Naive B cell (primary cell): ENCODE results near the gene BORCS6. TPM values are rescaled to one million over a fixed set of nuclear protein-coding genes. Genes with fewer than 3 reads are reported as not detected.
"Not testable (repeated sequence)": the region's sequence is repeated elsewhere in the genome, so short reads cannot be mapped to it uniquely, and the experiment has no call there.

Experiments
- ATAC-seq, 2 donors: fragments of 150-1000 bp; cut with Tn5 transposase; 2 replicates each; pipeline ENCODE4 v1.10.0; 2021; ENCODE audit warnings: low read depth in 2 of 2, mild to moderate bottlenecking in 2 of 2, moderate library complexity in 2 of 2
- DNase-seq: peaks from one replicate; pipeline ENCODE4 v3.0.0; 2022
- H3K27ac Mint-ChIP-seq, 6 donors: one replicate each; pipeline ENCODE4 v1.8.0; 2020 to 2022; ENCODE audit warnings: mild to moderate bottlenecking in 6 of 6, mixed read lengths in 6 of 6, moderate library complexity in 5 of 6, inconsistent platforms in 2 of 6
- H3K27me3 Mint-ChIP-seq, 3 donors: one replicate each; pipeline ENCODE4 v1.8.0; 2021 to 2022; ENCODE audit warnings: mixed read lengths in 3 of 3, mild to moderate bottlenecking in 1 of 3
- H3K36me3 Mint-ChIP-seq, 2 donors: one replicate each; pipeline ENCODE4 v1.8.0; 2020 to 2022; ENCODE audit warnings: mixed read lengths in 2 of 2, inconsistent platforms in 1 of 2, mild to moderate bottlenecking in 1 of 2
- H3K4me1 Mint-ChIP-seq, 3 donors: one replicate each; pipeline ENCODE4 v1.8.0; 2020 to 2022; ENCODE audit warnings: mixed read lengths in 3 of 3, inconsistent platforms in 1 of 3, mild to moderate bottlenecking in 1 of 3, moderate library complexity in 1 of 3
- H3K4me3 Mint-ChIP-seq, 8 donors: one replicate each; pipeline ENCODE4 v1.8.0; 2020 to 2022; ENCODE audit warnings: mild to moderate bottlenecking in 8 of 8, mixed read lengths in 8 of 8, moderate library complexity in 8 of 8, inconsistent platforms in 2 of 8
- H3K9me3 Mint-ChIP-seq, 7 donors: one replicate each; pipeline ENCODE4 v1.8.0; 2020 to 2022; ENCODE audit warnings: mixed read lengths in 7 of 7, mild to moderate bottlenecking in 5 of 7, inconsistent platforms in 2 of 7, moderate library complexity in 1 of 7
- polyA plus RNA-seq, 6 donors: library from polyadenylated mRNA; unstranded; fragments of 300-500 nt; fragmentation: Illumina TruSeq; gene quantifications; one replicate each; pipeline ENCODE4 v1.2.3, GENCODE V29; 2021; ENCODE audit warnings: low read depth in 6 of 6

Gene BORCS6
- polyA plus RNA-seq, 6 donors from 2014 or later: 14.8 to 24.2 (median 20.4) TPM

- Mint-ChIP-seq H3K36me3 (no peaks in the 10 kb centered on the region), H3K4me1 (peaks cover 44 to 52% (median 48%) of the 10 kb centered on the region in 3 donors), H3K27ac (peak within 1 kb of the TSS; percentile 91 to 100 (median 96)), H3K9me3 (no peaks in the 10 kb centered on the region), H3K27me3 (no peaks in the 10 kb centered on the region), H3K4me3 (peak within 1 kb of the TSS; percentile 80 to 97 (median 94))
- peak; percentile 84 for DNase-seq
- ATAC-seq: peak; percentile 48 to 49
Measured at GRCh38 chr17:8176197-8176940, 13.6 kb downstream of the BORCS6 start, which contains the start of gene TMEM107. TSS of gene TMEM107 (minus strand) at chr17:8176380. CDS start at chr17:8176286, 94 bp downstream.

DNA sequence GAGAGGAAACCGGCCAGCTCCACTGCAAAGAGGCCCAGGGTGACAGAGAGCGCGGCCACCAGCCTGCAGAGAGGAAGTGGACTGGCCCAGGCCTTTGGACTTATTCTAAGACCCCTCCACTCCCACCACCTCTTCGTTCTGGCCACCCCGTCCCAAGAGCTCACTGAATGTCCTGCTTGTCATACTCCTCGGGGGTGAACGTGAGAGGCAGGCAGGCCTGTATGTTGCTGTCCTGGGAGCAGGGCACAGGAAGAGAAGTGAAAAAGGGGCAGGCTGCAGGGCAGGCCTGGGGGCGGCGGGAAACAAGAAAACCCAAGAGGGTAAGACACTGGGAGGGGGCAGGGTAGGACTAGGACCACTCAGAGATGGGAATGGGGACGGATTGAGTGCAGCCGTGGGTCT lies 14.2 kb downstream of the BORCS6 start:
- Mint-ChIP-seq H3K27me3 (no peaks in the 10 kb centered on the region), H3K36me3 (no peaks in the 10 kb centered on the region), H3K27ac (peak overlapping the region; percentile 91 to 100 (median 96)), H3K4me3 (peak overlapping the region; percentile 80 to 97 (median 94)), H3K4me1 (peaks cover 38 to 52% (median 49%) of the 10 kb centered on the region in 3 donors), H3K9me3 (no peaks in the 10 kb centered on the region)
- DNase-seq (no peak), ATAC-seq (no peak)

DNA sequence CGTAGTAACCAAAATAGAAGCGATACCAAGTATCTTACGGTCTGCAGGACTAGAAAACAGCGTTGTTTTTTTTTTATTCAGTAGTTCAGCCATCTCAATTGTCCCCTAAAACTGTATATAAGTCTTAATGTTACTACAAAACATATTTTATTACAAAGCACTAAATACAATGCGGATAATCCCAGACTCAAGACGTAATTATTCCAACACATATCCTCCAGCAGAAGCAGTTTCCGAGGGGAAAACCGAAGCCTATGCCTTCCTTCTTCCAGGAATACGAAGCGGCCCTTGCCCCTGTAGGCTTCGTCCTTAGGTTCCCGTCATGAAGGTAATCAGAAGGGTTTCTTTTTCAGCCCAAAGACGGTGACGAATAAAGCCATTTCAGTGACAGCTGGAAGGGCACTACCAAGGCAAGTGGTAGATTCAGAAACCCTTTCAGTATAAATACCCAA lies 16.1 kb downstream of the BORCS6 start:
- Mint-ChIP-seq H3K27ac (peak overlapping the region; percentile 100), H3K36me3 (no peaks in the 10 kb centered on the region), H3K4me3 (peak overlapping the region; percentile 80 to 97 (median 91)), H3K4me1 (peaks cover 37 to 52% (median 49%) of the 10 kb centered on the region in 3 donors), H3K27me3 (no peaks in the 10 kb centered on the region), H3K9me3 (no peaks in the 10 kb centered on the region)
- no peak for ATAC-seq
- peak; percentile 8 for DNase-seq

- Mint-ChIP-seq H3K4me1 (peaks cover 37 to 52% (median 49%) of the 10 kb centered on the region in 3 donors), H3K9me3 (no peaks in the 10 kb centered on the region), H3K27me3 (no peaks in the 10 kb centered on the region), H3K27ac (peak overlapping the region; percentile 100), H3K36me3 (no peaks in the 10 kb centered on the region), H3K4me3 (peak overlapping the region; percentile 80 to 97 (median 91))
- ATAC-seq (peak; percentile 78 to 81), DNase-seq (peak; percentile 91)
Measured at GRCh38 chr17:8173056-8173870, 16.7 kb downstream of the BORCS6 start.

DNA sequence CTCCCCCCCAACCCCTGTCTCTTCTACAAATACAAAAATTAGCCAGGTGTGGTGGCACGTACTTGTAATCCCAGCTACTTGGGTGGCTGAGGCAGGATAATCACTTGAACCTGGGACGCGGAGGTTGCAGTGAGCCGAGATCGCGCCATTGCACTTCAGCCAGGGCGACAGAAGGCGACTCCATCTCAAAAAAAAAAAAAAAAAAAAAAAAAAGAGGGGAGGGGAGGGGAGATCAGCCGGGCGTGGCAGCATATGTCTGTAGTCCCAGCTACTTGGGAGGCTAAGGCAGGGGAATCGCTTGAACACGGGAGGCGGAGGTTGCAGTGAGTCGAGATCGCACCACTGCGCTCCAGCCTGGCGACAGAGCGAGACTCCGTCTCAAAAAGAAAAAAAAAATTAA lies 19.8 kb downstream of the BORCS6 start:
- not testable (repeated sequence) for ATAC-seq, H3K36me3 Mint-ChIP-seq, H3K27me3 Mint-ChIP-seq, H3K4me3 Mint-ChIP-seq, DNase-seq, H3K9me3 Mint-ChIP-seq
- H3K4me1 Mint-ChIP-seq: peaks cover 22 to 31% (median 28%) of the 10 kb centered on the region in 3 donors
- peak overlapping the region in 1 of 6 donors; percentile 33 for H3K27ac Mint-ChIP-seq

- H3K4me3 Mint-ChIP-seq: no peak overlapping the region
- H3K9me3 Mint-ChIP-seq: no peaks in the 10 kb centered on the region
- DNase-seq: no peak
- peaks cover 13 to 26% (median 24%) of the 10 kb centered on the region in 3 donors for H3K4me1 Mint-ChIP-seq
- no peaks in the 10 kb centered on the region for H3K27me3 Mint-ChIP-seq
- H3K27ac Mint-ChIP-seq: no peak overlapping the region
- ATAC-seq: no peak
- H3K36me3 Mint-ChIP-seq: no peaks in the 10 kb centered on the region
Measured at GRCh38 chr17:8167526-8167925, 22.5 kb downstream of the BORCS6 start.

DNA sequence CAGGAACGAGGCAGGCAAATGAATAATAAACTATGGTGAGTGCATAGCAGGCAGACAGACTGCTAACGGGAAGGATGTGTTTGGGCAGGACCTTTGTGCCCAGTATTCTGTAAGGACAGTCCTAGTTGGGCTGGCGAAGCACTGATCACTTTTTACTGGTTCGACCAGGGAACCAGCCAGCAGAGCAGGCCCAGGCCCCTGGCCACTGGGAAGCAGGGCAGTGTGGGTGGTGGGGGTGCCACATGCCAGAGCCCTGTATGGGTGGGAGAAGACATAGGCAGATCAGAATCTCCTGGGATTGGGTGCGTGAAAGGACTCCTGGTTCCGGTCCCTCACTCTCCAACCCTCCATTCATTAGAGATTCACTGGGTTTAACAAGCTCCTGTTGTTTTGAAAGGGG lies 23.2 kb downstream of the BORCS6 start:
- H3K36me3 Mint-ChIP-seq: no peaks in the 10 kb centered on the region
- ATAC-seq: no peak
- H3K4me1 Mint-ChIP-seq: peaks cover 16 to 24% (median 22%) of the 10 kb centered on the region in 3 donors
- H3K4me3 Mint-ChIP-seq: no peak overlapping the region
- no peaks in the 10 kb centered on the region for H3K9me3 Mint-ChIP-seq
- peak overlapping the region in 1 of 6 donors; percentile 6 for H3K27ac Mint-ChIP-seq
- H3K27me3 Mint-ChIP-seq: no peaks in the 10 kb centered on the region
- no peak for DNase-seq

DNA sequence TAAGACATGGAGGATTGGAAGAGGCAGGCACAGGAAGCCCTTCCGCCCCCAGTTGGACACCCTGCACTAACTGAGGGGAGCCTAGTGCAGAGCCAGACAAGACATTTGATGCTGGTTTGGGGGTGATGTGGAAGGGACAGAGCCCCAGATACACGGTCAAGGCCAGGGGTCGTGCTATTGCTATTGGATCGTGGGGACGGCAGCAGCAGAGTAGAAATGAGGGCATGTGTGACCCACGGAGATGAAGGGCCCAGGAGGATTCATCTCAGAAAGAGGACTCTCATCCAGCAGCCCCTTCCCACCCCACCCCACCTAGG lies 25.2 kb downstream of the BORCS6 start:
- Mint-ChIP-seq H3K4me1 (peaks cover 34 to 42% (median 42%) of the 10 kb centered on the region in 3 donors), H3K4me3 (peak overlapping the region in 5 of 8 donors; percentile 30 to 92 (median 83)), H3K36me3 (no peaks in the 10 kb centered on the region), H3K9me3 (no peaks in the 10 kb centered on the region), H3K27ac (no peak overlapping the region), H3K27me3 (no peaks in the 10 kb centered on the region)
- DNase-seq (no peak), ATAC-seq (no peak)

DNA sequence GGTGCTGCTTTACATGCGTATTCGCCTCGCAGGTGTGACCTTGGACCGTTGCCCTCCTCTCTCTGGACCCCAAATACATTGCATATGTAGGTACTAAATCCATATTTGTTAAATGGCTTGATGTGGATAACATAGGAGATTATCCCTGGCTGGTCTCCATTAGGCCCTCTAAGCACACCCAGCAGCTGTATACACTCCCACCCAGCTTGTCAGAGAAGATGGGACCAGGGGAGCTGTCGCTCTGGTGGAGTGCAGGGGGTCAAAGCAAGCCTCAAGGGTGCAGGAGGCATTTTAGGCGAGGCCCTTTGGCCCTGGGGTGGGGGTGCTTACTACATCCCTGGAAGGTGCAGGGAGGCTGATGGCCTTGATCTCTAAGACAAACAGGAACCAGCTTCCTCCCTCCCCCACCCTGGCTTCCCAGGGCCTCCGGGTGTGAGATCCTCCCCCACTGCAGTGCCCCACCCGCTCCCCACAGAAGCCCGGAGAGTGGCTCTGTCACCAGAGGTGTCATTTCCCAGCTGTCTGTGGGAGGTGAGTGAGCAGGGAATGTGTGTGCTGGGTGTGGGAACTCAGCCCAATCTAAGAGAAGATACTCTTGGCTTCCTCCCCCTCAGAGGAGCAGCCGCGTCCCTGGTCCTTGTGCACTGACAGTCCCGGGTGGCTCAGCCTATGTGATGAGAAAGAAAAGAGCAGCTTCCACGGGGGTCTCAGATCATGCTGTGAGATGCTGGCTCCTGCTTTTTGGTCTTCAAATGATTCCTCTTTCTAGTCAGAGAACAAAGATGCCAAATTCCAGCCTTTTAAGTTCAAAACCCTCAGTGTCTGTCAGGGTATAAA lies 25.8 kb downstream of the BORCS6 start:
- no peaks in the 10 kb centered on the region for H3K9me3 Mint-ChIP-seq
- ATAC-seq (peak; percentile 12 to 19), DNase-seq (peak; percentile 16)
- peak overlapping the region; percentile 83 to 93 (median 92) for H3K4me3 Mint-ChIP-seq
- no peaks in the 10 kb centered on the region for H3K27me3 Mint-ChIP-seq
- H3K4me1 Mint-ChIP-seq: peaks cover 40 to 48% (median 46%) of the 10 kb centered on the region in 3 donors
- peak overlapping the region in 4 of 6 donors; percentile 14 to 100 (median 97) for H3K27ac Mint-ChIP-seq
- H3K36me3 Mint-ChIP-seq: no peaks in the 10 kb centered on the region

GRCh38 chr17:8162997-8163977 lies 26.7 kb downstream of the BORCS6 start:
- no peak for DNase-seq
- no peaks in the 10 kb centered on the region for H3K9me3 Mint-ChIP-seq
- H3K27me3 Mint-ChIP-seq: no peaks in the 10 kb centered on the region
- H3K27ac Mint-ChIP-seq: peak overlapping the region in 5 of 6 donors; percentile 80 to 100 (median 98)
- peaks cover 46 to 56% (median 53%) of the 10 kb centered on the region in 3 donors for H3K4me1 Mint-ChIP-seq
- peak; percentile 11 to 22 for ATAC-seq
- H3K36me3 Mint-ChIP-seq: peaks cover 0 to 5% of the 10 kb centered on the region in 2 donors
- H3K4me3 Mint-ChIP-seq: peak overlapping the region; percentile 83 to 97 (median 92)

DNA sequence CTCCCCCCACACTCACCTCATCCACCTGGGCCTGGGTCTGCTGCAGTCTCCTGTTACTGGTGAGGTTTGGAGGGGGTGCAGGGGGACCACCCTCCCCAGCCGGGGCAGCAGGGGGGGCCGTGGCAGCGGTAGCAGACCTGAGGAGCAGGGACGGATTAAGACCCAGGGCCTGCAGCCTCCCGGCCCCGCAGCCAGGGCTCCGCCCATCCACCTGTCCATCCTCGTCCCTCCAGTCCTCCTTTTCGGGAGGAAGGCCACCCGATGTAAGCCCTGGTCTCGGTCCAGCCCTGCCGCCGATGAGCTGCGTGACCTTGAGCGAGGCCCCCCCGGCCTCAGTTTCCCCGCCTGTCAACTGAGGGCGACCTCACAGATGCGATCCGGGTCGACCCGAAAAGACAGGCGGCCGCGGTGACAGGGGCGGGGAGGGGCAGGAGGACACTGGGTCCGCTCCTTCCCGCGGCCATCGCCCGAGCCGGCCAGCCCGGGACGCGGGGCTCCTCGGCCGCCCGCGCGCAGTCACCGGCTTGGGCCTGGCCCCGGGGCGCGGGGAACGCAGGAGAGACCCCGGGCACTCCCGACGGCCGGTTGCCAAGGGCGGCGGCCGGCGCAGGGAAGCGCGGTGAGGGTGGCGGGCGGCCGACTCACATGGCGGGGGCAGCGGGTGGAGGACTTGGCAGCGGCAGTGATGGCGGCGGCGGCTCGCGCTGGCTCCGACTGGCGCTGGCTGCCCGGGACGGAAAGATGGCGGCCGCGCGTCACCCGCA lies 27.6 kb downstream of the BORCS6 start, which contains the start of gene VAMP2:
VAMP2 (minus strand) TSS at position 716 of the 764 bp plus-strand sequence; CDS start at position 647, 69 bp downstream.
- ATAC-seq: peak; percentile 74 to 75
- peaks cover 0 to 5% of the 10 kb centered on the region in 2 donors for H3K36me3 Mint-ChIP-seq
- H3K27ac Mint-ChIP-seq: peak within 1 kb of the TSS in 5 of 6 donors; percentile 90 to 100 (median 98)
- peaks cover 46 to 60% (median 53%) of the 10 kb centered on the region in 3 donors for H3K4me1 Mint-ChIP-seq
- no peaks in the 10 kb centered on the region for H3K9me3 Mint-ChIP-seq
- DNase-seq: peak; percentile 86
- no peaks in the 10 kb centered on the region for H3K27me3 Mint-ChIP-seq
- peak within 1 kb of the TSS; percentile 83 to 97 (median 92) for H3K4me3 Mint-ChIP-seq
